ENCODE results near the gene HIVEP1.

- no peak for TF ChIP-seq CTCF (conservative IDR thresholded peaks at IDR 0.05; ENCODE audit: low read depth, low read length)
- no peak for TF ChIP-seq EZH2phosphoT487 (IDR thresholded peaks at IDR 0.05; ENCODE audit: borderline replicate concordance, low read length)
Measured at GRCh38 chr6:12198851-12199250, 186.7 kb downstream of the HIVEP1 start.
